B cell (primary cell): ENCODE data around the gene ZDHHC22. TPM values are rescaled to one million over a fixed set of nuclear protein-coding genes. Genes with fewer than 3 reads are reported as not detected.

Experiments
- ATAC-seq: fragments of 200-7000 bp; cut with Tn5 transposase; one replicate; pipeline ENCODE4 v1.10.0; 2021; ENCODE audit warnings: low read depth, mild to moderate bottlenecking, moderate number of reproducible peaks, moderate library complexity
- CTCF ChIA-PET: fragments of 350-600 bp; sonication (Branson Sonifier 250); formaldehyde crosslinking; loops from one replicate; lab custom pipeline; 2021; ENCODE audit warnings: antibody characterized with exemption, inconsistent platforms; lab: Charles Lee
- POLR2A ChIA-PET: fragments of 350-600 bp; sonication (Branson Sonifier 250); formaldehyde crosslinking; loops from one replicate; lab custom pipeline; 2021; ENCODE audit warnings: antibody characterized with exemption; lab: Charles Lee
- DNase-seq: peaks from one replicate; pipeline ENCODE4 v3.0.0; 2013
- H2AFZ ChIP-seq: 2 replicates; pipeline ENCODE4 v1.6.1; 2012; ENCODE audit warnings: mild to moderate bottlenecking, low read depth, low read length; ENCODE audit not compliant: insufficient read depth, poor library complexity, severe bottlenecking
- H3K27ac ChIP-seq, 2 donors: 1 replicate in 1 of 2; 2 replicates in 1 of 2; pipeline ENCODE4 v1.5.1; 2012 to 2013; ENCODE audit warnings: low read length in 2 of 2, mild to moderate bottlenecking in 2 of 2, moderate library complexity in 1 of 2
- H3K27me3 ChIP-seq, 4 experiments: fragments of 200-600 bp in 1 of 4; sonication (generic) in 1 of 4; replicated peaks in 1 of 4; 1 replicate in 2 of 4; 2 replicates in 2 of 4; pipeline versions ENCODE4 v1.6.1 to v1.7.0; 2013 to 2016; ENCODE audit warnings: low read length in 3 of 4, mild to moderate bottlenecking in 2 of 4, mixed read lengths in 1 of 4, moderate library complexity in 1 of 4; ENCODE audit not compliant: insufficient read depth in 4 of 4, control insufficient read depth in 3 of 4; ENCODE audit errors: control extremely low read depth in 1 of 4
- H3K36me3 ChIP-seq, 2 experiments: replicated peaks in 1 of 2; 1 replicate in 1 of 2; 2 replicates in 1 of 2; pipeline versions ENCODE4 v1.6.1 to v1.7.1; 2013; ENCODE audit warnings: low read length in 1 of 2; ENCODE audit not compliant: insufficient read depth in 2 of 2, control insufficient read depth in 1 of 2; ENCODE audit errors: control extremely low read depth in 1 of 2, extremely low read depth in 1 of 2
- H3K4me1 ChIP-seq, 2 donors: fragments of 200-600 bp in 1 of 2; sonication (generic) in 1 of 2; 1 replicate in 1 of 2; 2 replicates in 1 of 2; pipeline versions ENCODE4 v1.5.1 to v1.6.1; 2013 to 2017; ENCODE audit warnings: low read length in 2 of 2; ENCODE audit not compliant: control insufficient read depth in 2 of 2, insufficient read depth in 2 of 2
- H3K4me2 ChIP-seq: replicated peaks from 2 replicates; pipeline ENCODE3; 2012; ENCODE audit warnings: mild to moderate bottlenecking, low read depth, low read length; ENCODE audit not compliant: poor library complexity, severe bottlenecking
- H3K4me3 ChIP-seq, 5 experiments: fragments of 200-600 bp in 1 of 5; sonication (generic) in 1 of 5; 1 replicate in 3 of 5; 2 replicates in 2 of 5; pipeline versions ENCODE4 v1.5.1 to v1.7.0; 2011 to 2016; ENCODE audit warnings: low read length in 4 of 5, mild to moderate bottlenecking in 4 of 5, low read depth in 2 of 5, control low read depth in 1 of 5, moderate library complexity in 1 of 5; ENCODE audit not compliant: insufficient read depth in 1 of 5; ENCODE audit errors: control extremely low read depth in 1 of 5, extremely low read depth in 1 of 5
- H3K79me2 ChIP-seq: fragments of 200-600 bp; sonication (generic); one replicate; pipeline ENCODE4 v1.6.0; 2016; ENCODE audit warnings: low read length; ENCODE audit not compliant: control insufficient read depth, insufficient read depth
- H3K9ac ChIP-seq: fragments of 200-600 bp; sonication (generic); 2 replicates; pipeline ENCODE4 v1.6.1; 2017; ENCODE audit warnings: mild to moderate bottlenecking, low read length, moderate library complexity
- H3K9me3 ChIP-seq, 3 donors: one replicate each; pipeline versions ENCODE4 v1.6.1 to v1.7.1; 2013; ENCODE audit warnings: low read length in 2 of 3; ENCODE audit not compliant: control insufficient read depth in 2 of 3, insufficient read depth in 1 of 3; ENCODE audit errors: control extremely low read depth in 1 of 3
- H4K20me1 ChIP-seq: 2 replicates; pipeline ENCODE4 v1.6.0; 2012; ENCODE audit warnings: mild to moderate bottlenecking, low read length; ENCODE audit not compliant: insufficient read depth, control insufficient read depth, poor library complexity, severe bottlenecking
- H3K27ac Mint-ChIP-seq: one replicate; pipeline ENCODE4 v1.8.0; 2021; ENCODE audit warnings: mixed read lengths
- H3K27me3 Mint-ChIP-seq: one replicate; pipeline ENCODE4 v1.8.0; 2021; ENCODE audit warnings: mixed read lengths
- H3K4me1 Mint-ChIP-seq: one replicate; pipeline ENCODE4 v1.8.0; 2021; ENCODE audit warnings: mixed read lengths
- H3K4me3 Mint-ChIP-seq: one replicate; pipeline ENCODE4 v1.8.0; 2021; ENCODE audit warnings: mixed read lengths
- H3K9me3 Mint-ChIP-seq: one replicate; pipeline ENCODE4 v1.8.0; 2022; ENCODE audit warnings: mixed read lengths; ENCODE audit not compliant: insufficient read depth
- CTCF ChIP-seq: fragments of 200-600 bp; IDR thresholded peaks from one replicate; pipeline ENCODE4 v1.8.0; 2022; ENCODE audit warnings: antibody characterized with exemption, mild to moderate bottlenecking
- EZH2 ChIP-seq: IDR thresholded peaks from 2 replicates; pipeline ENCODE4 v1.6.1; 2012; ENCODE audit warnings: borderline replicate concordance, low read depth, mild to moderate bottlenecking, moderate library complexity, low read length; ENCODE audit not compliant: insufficient read depth, poor library complexity, severe bottlenecking
- WGBS: methylation state at CpG from one replicate; pipeline ENCODE4 v1.1.5; 2013; ENCODE audit warnings: missing lambda C conversion rate; ENCODE audit not compliant: insufficient coverage; 5-methylcytosine and 5-hydroxymethylcytosine counted together
- intact Hi-C: fragments of 100-400 bp; cut with micrococcal nuclease; formaldehyde crosslinking; loops from one replicate; pipeline ENCODE4 v1.10.0; 2022
- polyA plus RNA-seq: library from polyadenylated mRNA; depleted of rRNA; stranded (reverse); fragments of >200 nt; gene quantifications from 2 replicates; pipeline ENCODE4 v1.2.3, GENCODE V29; 2012
- total RNA-seq, 2 donors: library from RNA; stranded (reverse); fragments of 120-200 nt in 1 of 2; gene quantifications; 1 replicate in 1 of 2; 2 replicates in 1 of 2; pipeline versions ENCODE4 v1.2.3 to v1.2.4, GENCODE V29; 2013 to 2022

ZDHHC22 gene
- total and polyA plus RNA-seq, 2 donors (not counting 1 experiment from before 2014, with no cell fraction given) = not detected

GRCh38 chr14:77082356-77082755 lies 59.2 kb downstream of the ZDHHC22 start:
- ATAC-seq (no peak), DNase-seq (no peak)
- H3K4me2 ChIP-seq = no peak overlapping the region
- no peak overlapping the region for H3K4me3 ChIP-seq
- H3K9me3 ChIP-seq = peaks cover 0 to 5% (median 1%) of the 10 kb centered on the region in 3 donors
- ChIA-PET POLR2A (no interaction called here), CTCF (interaction anchor here (1.4 to 5.3 kb wide), 8 partner anchors 10 to 209 kb away, joined by 3 to 51 read pairs (median 4); no protein-coding TSS in a partner anchor)
- H3K27me3 Mint-ChIP-seq = no peaks in the 10 kb centered on the region
- TF ChIP-seq EZH2 (no peak), CTCF (no peak)
- peak overlapping the region; percentile 60 for H3K27ac Mint-ChIP-seq
- H4K20me1 ChIP-seq = no peaks in the 10 kb centered on the region
- H3K27me3 ChIP-seq = no peaks in the 10 kb centered on the region
- H3K9me3 Mint-ChIP-seq = peaks cover 6% of the 10 kb centered on the region
- H3K4me1 ChIP-seq = peaks cover 0 to 17% of the 10 kb centered on the region in 2 donors
- H3K27ac ChIP-seq = no peak overlapping the region
- H3K36me3 ChIP-seq = no peaks in the 10 kb centered on the region
- no peaks in the 10 kb centered on the region for H3K79me2 ChIP-seq
- intact Hi-C loops = no loop called here
- WGBS = 100% methylated on average over 1 of the region's 3 CpGs
- H3K4me1 Mint-ChIP-seq = peaks cover 32% of the 10 kb centered on the region
- no peak overlapping the region for H2AFZ ChIP-seq
- no peak overlapping the region for H3K4me3 Mint-ChIP-seq
- H3K9ac ChIP-seq = no peak overlapping the region

Other genes with a start within 250 kb of the ZDHHC22 start
- 32.8 and 34.0 TPM in 2 replicates for gene IRF2BPL, start 113.1 kb downstream of the ZDHHC22 start, total RNA-seq
- 27.9 and 29.1 TPM in 2 replicates for gene IRF2BPL, start 113.1 kb downstream of the ZDHHC22 start, polyA plus RNA-seq
- 46.8 and 47.0 TPM in 2 replicates for gene CIPC, start 43.5 kb downstream of the ZDHHC22 start, total RNA-seq
- gene CIPC, start 43.5 kb downstream of the ZDHHC22 start, polyA plus RNA-seq = 10.7 and 13.3 TPM in 2 replicates
- gene TMEM63C, start 40.0 kb upstream of the ZDHHC22 start, total RNA-seq = 3.2 and 4.2 TPM in 2 replicates
- gene TMEM63C, start 40.0 kb upstream of the ZDHHC22 start, polyA plus RNA-seq = 0.59 and 0.63 TPM in 2 replicates
- not detected in 2 replicates for gene NGB, start 129.4 kb upstream of the ZDHHC22 start, total RNA-seq
- not detected in 2 replicates for gene NGB, start 129.4 kb upstream of the ZDHHC22 start, polyA plus RNA-seq
- gene POMT2, start 179.1 kb upstream of the ZDHHC22 start, total RNA-seq = 36.6 and 44.1 TPM in 2 replicates
- gene POMT2, start 179.1 kb upstream of the ZDHHC22 start, polyA plus RNA-seq = 14.3 and 15.8 TPM in 2 replicates
- gene GSTZ1, start 179.2 kb upstream of the ZDHHC22 start, total RNA-seq = 25.6 and 26.2 TPM in 2 replicates
- 10.9 and 12.7 TPM in 2 replicates for gene GSTZ1, start 179.2 kb upstream of the ZDHHC22 start, polyA plus RNA-seq
- 43.8 and 44.7 TPM in 2 replicates for gene TMED8, start 235.3 kb upstream of the ZDHHC22 start, total RNA-seq
- gene TMED8, start 235.3 kb upstream of the ZDHHC22 start, polyA plus RNA-seq = 13.1 and 18.9 TPM in 2 replicates
- gene SAMD15, start 235.6 kb upstream of the ZDHHC22 start, total RNA-seq = 0.96 and 1.00 TPM in 2 replicates
- gene SAMD15, start 235.6 kb upstream of the ZDHHC22 start, polyA plus RNA-seq = 0.03 and 0.07 TPM in 2 replicates